Measurements from ENCODE around the gene NOL4L. TPM values are rescaled to one million over a fixed set of nuclear protein-coding genes. Genes with fewer than 3 reads are reported as not detected.
A peak's percentile ranks its signal among the peaks of the same experiment; 100 is the strongest.

NOL4L gene
- total RNA-seq, 2 experiments from 2014 or later: 21.8 to 22.1 TPM

DNA sequence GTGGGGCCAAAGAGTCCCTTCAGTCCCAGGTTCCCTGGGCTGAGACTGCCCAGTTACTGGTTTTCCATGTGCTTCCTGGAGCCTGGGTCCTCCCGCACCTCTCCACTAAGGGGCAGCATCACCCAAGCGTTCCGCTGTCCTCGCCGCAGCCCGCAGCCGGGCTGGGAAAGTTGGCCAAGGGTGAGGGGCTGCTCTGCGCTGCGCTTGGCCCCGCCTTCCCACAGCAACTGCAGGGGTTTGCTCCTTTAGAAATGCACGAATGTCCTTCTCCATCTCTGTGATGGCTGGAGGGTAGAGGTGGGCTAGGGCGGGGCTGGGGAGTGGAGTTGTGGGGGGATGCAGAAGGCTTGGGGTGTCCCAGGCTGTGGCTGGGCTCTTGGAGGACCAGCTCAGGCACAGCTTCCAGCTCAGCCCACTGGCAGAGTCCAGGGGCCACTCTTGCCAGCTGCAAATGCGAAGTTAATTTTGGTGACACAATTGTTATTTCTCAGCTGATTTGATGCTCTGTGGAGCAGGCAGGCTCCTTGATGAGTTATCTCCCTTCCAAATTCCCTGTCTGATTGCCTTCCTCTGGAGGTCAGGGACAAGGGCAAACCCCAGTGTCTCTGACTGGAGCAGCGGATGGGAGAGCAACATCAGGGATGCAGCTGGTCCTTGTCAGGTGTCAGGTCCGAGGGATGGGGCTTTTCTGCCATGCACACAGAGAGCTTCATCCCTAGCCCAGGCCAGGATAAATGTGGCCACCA is 63.2 kb downstream of the NOL4L start:
- no peaks in the 10 kb centered on the region for H3K27me3 Mint-ChIP-seq
- H3K4me3 Mint-ChIP-seq: no peak overlapping the region
- no peaks in the 10 kb centered on the region for H3K9me3 Mint-ChIP-seq
- POLR2A ChIA-PET: interaction anchor here (0.9 kb wide), 1 partner anchor 18 kb away, joined by 3 read pairs; no protein-coding TSS in a partner anchor
- CTCF ChIA-PET: interaction anchor here (0.5 to 12.7 kb wide), 28 partner anchors 11 to 670 kb away, joined by 3 to 341 read pairs (median 4); partner anchors contain the start of genes C20orf203, COMMD7 and NOL4L
- H3K4me1 Mint-ChIP-seq (ENCODE audit: low read depth): peaks cover 47% of the 10 kb centered on the region
- H3K36me3 Mint-ChIP-seq: peaks cover 2% of the 10 kb centered on the region
- peak overlapping the region; percentile 58 for H3K27ac Mint-ChIP-seq
- DNase-seq: peak; percentile 78
- intact Hi-C loops (cut with micrococcal nuclease): loop anchor here (1.0 to 2.0 kb wide), 2 partner anchors 19 to 131 kb away; no protein-coding TSS in a partner anchor

DNA sequence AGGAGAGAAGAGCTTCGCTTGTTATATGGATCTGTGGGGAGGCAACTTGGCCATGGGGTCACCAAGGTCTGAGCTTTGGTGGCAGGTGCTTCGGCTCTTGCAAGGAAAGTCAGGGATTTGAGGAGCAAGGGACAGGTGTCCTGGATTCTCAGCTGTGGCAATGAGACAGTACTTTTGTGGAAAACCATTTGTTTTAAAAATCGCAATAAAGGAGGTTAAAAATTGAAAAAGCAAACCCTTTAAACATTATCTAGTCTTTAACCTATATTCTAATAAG is 64.3 kb downstream of the NOL4L start:
- intact Hi-C loops (cut with micrococcal nuclease): loop anchor here (1.0 kb wide), 1 partner anchor 132 kb away; no protein-coding TSS in a partner anchor
- Mint-ChIP-seq H3K4me3 (no peak overlapping the region), H3K9me3 (no peaks in the 10 kb centered on the region), H3K36me3 (peaks cover 2% of the 10 kb centered on the region), H3K4me1 (ENCODE audit: low read depth) (peaks cover 41% of the 10 kb centered on the region), H3K27ac (no peak overlapping the region), H3K27me3 (no peaks in the 10 kb centered on the region)
- DNase-seq: no peak
- ChIA-PET CTCF (interaction anchor here (0.6 to 12.7 kb wide), 14 partner anchors 10 to 348 kb away, joined by 3 to 341 read pairs (median 3); partner anchors contain the start of gene C20orf203), POLR2A (no interaction called here)

DNA sequence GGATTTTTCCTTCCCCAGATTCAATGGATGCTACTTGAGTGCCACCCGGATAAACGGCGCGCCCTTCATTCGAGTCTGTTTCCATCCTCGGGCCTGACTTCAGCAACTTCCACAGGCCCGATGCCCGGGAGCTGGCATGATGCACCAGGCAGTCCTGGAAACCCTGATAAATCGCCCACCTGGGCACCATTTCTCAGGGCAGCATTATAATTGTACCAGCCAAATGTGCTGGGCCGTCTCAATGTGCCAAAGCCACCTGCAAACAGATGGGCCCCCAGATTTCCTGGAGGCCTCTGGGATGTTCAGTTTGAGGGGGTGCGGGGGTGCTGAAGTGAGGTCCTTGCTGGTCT is 65.8 kb downstream of the NOL4L start:
- Mint-ChIP-seq H3K27ac (no peak overlapping the region), H3K27me3 (no peaks in the 10 kb centered on the region), H3K36me3 (peaks cover 4% of the 10 kb centered on the region), H3K4me3 (no peak overlapping the region), H3K4me1 (ENCODE audit: low read depth) (peaks cover 45% of the 10 kb centered on the region), H3K9me3 (no peaks in the 10 kb centered on the region)
- no peak for DNase-seq
- POLR2A ChIA-PET: no interaction called here
- intact Hi-C loops (cut with micrococcal nuclease): no loop called here
- CTCF ChIA-PET: interaction anchor here (12.7 kb wide), 1 partner anchor 134 kb away, joined by 341 read pairs; no protein-coding TSS in a partner anchor

DNA sequence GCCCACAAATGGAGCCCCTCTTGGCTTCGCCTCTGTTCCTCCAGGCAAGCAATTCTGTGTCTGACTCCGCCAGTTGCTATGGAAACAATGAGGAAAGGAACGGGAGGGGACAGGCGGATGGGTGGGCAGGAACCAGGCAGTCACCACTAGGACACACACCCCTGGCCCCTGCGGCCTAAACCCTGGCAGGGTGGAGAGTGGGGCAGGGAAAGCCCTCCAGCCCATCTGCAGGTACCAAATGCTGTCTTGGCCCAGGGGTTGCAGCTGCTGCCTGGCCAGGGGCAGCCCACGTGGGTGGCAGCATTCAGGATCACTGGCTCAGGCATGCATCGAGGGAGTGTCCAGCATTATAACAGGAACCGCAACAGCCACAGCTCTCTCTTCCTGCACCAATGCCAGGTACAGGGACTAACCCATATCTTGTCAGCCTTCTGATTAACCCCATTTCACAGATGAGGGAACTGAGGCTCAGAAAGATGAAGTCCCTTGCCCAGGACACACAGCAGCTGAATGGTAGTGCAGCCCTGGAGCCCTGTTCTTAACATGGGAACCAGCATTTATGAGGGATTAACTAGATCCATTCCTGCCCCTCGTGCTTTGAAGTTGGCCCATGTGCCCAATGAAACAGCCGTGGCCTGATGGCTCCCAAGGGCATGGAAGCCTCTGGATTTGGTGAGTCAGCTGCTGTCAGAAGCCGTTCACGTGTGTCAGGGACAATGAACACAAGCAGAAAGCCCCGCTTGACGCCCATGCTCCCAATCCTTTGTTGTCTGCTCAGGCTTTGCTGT is 66.3 kb downstream of the NOL4L start:
- peaks cover 4% of the 10 kb centered on the region for H3K36me3 Mint-ChIP-seq
- no peak overlapping the region for H3K27ac Mint-ChIP-seq
- no peaks in the 10 kb centered on the region for H3K27me3 Mint-ChIP-seq
- intact Hi-C loops (cut with micrococcal nuclease): no loop called here
- CTCF ChIA-PET: interaction anchor here (4.6 to 12.7 kb wide), 2 partner anchors 134 to 135 kb away, joined by 28 to 341 read pairs; no protein-coding TSS in a partner anchor
- DNase-seq: no peak
- no peak overlapping the region for H3K4me3 Mint-ChIP-seq
- POLR2A ChIA-PET: no interaction called here
- no peaks in the 10 kb centered on the region for H3K9me3 Mint-ChIP-seq
- peaks cover 42% of the 10 kb centered on the region for H3K4me1 Mint-ChIP-seq (ENCODE audit: low read depth)

DNA sequence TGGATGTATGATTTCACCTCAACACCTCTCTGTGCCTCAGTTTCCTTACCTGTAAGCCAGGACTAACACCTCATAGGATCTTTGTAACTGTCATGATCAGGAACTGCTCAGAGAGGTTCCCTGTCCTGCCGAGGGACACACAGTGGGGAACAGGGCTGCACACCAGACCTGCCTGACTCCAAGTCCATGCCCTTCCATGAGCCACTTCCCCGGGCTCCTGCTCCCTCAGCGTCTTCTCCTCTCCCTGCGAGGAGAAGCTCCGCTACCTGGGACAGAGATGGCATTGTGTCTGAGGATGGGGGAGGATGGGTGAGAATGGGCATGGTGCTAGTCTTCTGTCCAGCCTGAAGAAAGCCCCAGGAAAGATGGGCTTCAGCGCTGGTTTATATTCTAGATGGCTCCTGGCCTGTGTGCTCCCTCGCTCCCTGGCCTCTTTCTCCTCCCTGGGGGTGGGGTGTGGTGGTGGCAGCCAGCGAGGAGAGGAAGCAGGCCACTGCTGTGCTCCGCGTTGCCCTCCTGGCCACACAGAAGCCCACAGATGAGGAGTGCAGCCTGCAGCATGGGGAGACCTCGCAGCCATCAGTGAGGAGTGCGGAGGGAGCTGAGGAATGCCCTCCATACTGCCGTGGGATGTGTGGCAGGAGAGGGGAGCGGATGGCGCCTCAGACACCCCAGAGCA is 67.1 kb downstream of the NOL4L start:
- DNase-seq: no peak
- intact Hi-C loops (cut with micrococcal nuclease): no loop called here
- ChIA-PET POLR2A (no interaction called here), CTCF (interaction anchor here (1.5 to 4.6 kb wide), 2 partner anchors 135 to 261 kb away, joined by 3 to 28 read pairs; no protein-coding TSS in a partner anchor)
- Mint-ChIP-seq H3K4me1 (ENCODE audit: low read depth) (peaks cover 42% of the 10 kb centered on the region), H3K9me3 (no peaks in the 10 kb centered on the region), H3K36me3 (peaks cover 4% of the 10 kb centered on the region), H3K27me3 (no peaks in the 10 kb centered on the region), H3K27ac (no peak overlapping the region), H3K4me3 (no peak overlapping the region)

DNA sequence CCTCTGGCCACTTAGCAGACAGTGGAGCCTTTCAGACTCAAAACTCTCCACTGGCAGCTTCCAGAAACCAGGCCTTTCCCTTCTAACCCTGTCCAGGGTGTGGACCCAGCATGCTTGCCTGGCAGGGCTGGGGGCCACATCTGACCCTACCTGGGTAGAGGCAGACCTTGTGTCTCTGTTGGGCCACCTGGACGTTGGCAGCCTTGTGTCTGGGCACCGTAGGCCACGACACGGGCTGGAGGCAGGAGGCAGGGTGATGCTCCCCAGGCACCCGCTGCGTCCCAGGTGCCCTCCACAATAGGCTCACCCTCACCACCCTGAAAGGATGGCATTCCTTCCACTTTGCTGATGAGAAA is 67.6 kb downstream of the NOL4L start:
- no peak for DNase-seq
- peaks cover 41% of the 10 kb centered on the region for H3K4me1 Mint-ChIP-seq (ENCODE audit: low read depth)
- H3K36me3 Mint-ChIP-seq: peaks cover 4% of the 10 kb centered on the region
- no peak overlapping the region for H3K27ac Mint-ChIP-seq
- intact Hi-C loops (cut with micrococcal nuclease): no loop called here
- ChIA-PET POLR2A (no interaction called here), CTCF (interaction anchor here (1.5 to 4.6 kb wide), 2 partner anchors 136 to 261 kb away, joined by 3 to 28 read pairs; no protein-coding TSS in a partner anchor)
- H3K27me3 Mint-ChIP-seq: no peaks in the 10 kb centered on the region
- no peaks in the 10 kb centered on the region for H3K9me3 Mint-ChIP-seq
- H3K4me3 Mint-ChIP-seq: no peak overlapping the region

DNA sequence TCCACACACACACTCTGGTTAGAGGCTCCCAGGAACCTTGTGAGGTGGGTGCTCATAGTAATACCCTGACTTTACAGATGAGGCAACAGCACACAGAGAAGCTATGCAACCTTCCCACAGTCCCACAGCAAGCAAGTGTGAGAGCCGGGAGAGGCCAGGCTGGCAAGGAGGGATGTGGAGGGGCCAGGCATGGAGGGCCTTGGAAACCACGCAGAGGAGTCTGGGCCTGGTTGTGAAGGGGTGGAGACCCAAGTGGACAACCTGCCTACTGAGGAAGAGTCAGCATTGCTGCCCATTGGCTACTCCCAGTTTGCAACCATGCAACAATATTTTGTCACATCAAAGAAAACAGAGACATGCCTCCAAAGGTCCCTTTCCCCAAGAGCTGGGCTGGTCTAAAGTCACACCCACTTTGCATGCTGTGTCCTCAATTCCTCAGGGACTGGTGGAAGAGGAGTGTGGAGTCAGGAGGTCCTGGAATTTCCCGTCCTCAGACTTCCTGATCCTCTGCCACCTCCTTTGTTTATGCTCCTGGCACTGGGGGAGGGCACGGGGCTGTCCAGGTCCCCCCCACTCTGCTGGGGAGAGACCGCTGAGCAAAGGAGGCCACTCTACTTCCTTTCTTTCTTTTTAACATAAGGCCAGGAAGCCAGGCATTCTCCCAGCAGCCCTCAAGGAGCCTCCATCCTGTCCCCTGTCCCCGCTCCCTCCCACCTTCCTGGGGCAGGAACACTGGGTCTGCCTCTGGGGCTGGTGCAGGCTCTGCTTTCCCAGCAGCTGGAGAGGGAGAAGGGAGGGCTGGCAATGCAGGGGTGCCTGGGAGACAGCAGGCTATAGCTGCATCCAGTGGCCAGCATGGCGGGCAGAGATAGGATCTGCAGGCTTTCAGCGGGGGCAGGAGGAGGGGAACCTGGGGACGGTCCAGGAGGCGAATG is 68.3 kb downstream of the NOL4L start:
- ChIA-PET CTCF (interaction anchor here (1.5 to 4.6 kb wide), 2 partner anchors 136 to 262 kb away, joined by 3 to 28 read pairs; no protein-coding TSS in a partner anchor), POLR2A (no interaction called here)
- intact Hi-C loops (cut with micrococcal nuclease): no loop called here
- peaks cover 4% of the 10 kb centered on the region for H3K36me3 Mint-ChIP-seq
- H3K27me3 Mint-ChIP-seq: no peaks in the 10 kb centered on the region
- H3K27ac Mint-ChIP-seq: no peak overlapping the region
- H3K9me3 Mint-ChIP-seq: no peaks in the 10 kb centered on the region
- DNase-seq: no peak
- no peak overlapping the region for H3K4me3 Mint-ChIP-seq
- peaks cover 40% of the 10 kb centered on the region for H3K4me1 Mint-ChIP-seq (ENCODE audit: low read depth)

DNA sequence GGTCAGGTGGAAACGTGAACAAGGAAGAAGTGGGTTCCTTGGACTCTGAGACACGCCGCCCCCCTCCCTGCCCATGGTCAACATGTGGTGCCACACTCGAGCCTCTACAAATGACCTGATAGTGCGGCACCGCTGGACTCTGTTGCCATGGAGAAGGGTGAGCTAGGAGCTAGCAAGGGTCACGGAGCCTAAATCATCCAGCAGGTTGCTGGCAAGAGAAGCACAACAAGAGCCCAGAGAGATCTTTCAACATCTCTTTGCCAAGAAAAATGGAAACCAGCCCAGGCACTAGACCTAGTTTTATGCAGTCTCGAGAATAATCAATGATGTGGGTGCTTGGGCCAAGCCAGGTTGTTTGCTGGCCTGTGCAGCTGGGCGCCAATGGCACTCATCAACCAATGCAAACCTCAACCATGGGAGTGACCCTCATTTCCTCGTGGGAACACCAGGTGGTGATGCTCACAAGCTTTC is 69.5 kb downstream of the NOL4L start:
- Mint-ChIP-seq H3K36me3 (peaks cover 4% of the 10 kb centered on the region), H3K27me3 (no peaks in the 10 kb centered on the region), H3K27ac (no peak overlapping the region), H3K4me3 (no peak overlapping the region), H3K4me1 (ENCODE audit: low read depth) (peaks cover 47% of the 10 kb centered on the region), H3K9me3 (no peaks in the 10 kb centered on the region)
- CTCF ChIA-PET: interaction anchor here (1.5 to 4.6 kb wide), 2 partner anchors 30 to 138 kb away, joined by 4 to 28 read pairs; no protein-coding TSS in a partner anchor
- no peak for DNase-seq
- intact Hi-C loops (cut with micrococcal nuclease): no loop called here
- POLR2A ChIA-PET: no interaction called here

DNA sequence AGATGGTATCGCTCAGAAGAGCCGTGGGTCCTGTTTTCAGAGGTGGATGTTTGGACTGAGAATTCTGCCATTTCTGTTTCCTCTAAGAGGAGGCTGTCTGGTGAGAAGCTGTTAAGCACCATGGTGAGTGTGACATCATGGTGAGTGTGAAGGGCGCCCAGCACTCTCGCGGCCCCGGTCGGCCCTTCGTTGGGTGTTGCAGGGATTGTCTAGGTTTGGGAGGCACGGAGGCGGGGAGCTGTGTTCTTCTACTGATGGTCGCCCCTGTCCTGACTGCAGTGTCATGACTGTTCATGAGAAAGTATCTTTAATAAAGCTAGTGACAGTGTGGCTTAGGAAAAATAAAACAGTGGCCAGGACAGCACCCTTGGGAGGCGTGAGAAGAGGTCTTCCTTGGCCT is 70.4 kb downstream of the NOL4L start:
- H3K36me3 Mint-ChIP-seq: peaks cover 2% of the 10 kb centered on the region
- no peak overlapping the region for H3K4me3 Mint-ChIP-seq
- POLR2A ChIA-PET: no interaction called here
- no peaks in the 10 kb centered on the region for H3K9me3 Mint-ChIP-seq
- no peak for DNase-seq
- CTCF ChIA-PET: interaction anchor here (1.3 to 4.6 kb wide), 4 partner anchors 9 to 264 kb away, joined by 4 to 28 read pairs (median 5); no protein-coding TSS in a partner anchor
- intact Hi-C loops (cut with micrococcal nuclease): no loop called here
- peaks cover 56% of the 10 kb centered on the region for H3K4me1 Mint-ChIP-seq (ENCODE audit: low read depth)
- H3K27me3 Mint-ChIP-seq: no peaks in the 10 kb centered on the region
- peak overlapping the region; percentile 54 for H3K27ac Mint-ChIP-seq

DNA sequence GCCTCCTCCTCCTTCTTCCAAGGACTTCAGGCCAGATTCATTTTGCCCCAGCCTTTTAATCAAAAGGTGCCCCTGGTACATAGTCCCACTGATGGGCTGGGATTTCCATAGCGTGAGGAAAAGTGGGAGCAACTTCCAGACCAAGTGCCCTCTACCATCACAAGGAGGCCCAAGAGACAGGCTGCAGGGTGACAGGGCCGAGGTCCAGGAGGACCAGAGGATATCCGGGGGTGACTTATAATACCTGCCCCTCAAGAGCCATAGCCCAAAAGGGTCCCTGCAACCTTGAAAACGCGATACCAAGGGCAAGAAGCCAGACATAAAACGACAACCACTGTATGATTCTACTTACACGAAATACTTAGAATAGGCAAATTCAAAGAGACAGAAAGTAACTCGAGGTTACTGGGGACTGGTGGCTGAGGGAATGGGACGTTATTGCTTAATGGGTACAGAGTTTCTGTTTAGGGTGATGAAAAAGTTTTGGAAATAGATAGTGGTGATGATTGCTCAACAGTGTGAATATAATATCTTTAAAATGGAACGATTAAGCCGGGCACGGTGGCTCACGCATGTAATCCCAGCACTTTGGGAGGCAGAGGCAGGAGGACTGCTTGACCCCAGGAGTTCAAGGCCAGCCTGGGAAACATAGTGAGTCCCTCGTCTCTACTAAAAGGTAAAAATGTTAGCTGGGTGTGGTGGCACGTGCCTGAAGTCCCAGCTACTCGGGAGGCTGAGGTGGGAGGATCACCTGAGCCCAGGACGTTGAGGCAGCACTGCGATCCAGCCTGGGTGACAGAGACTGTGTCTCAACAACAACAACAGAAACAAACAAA is 71.9 kb downstream of the NOL4L start:
- Mint-ChIP-seq H3K27me3 (no peaks in the 10 kb centered on the region), H3K4me1 (ENCODE audit: low read depth) (peaks cover 68% of the 10 kb centered on the region), H3K4me3 (no peak overlapping the region), H3K27ac (peak overlapping the region; percentile 2), H3K36me3 (peaks cover 2% of the 10 kb centered on the region), H3K9me3 (no peaks in the 10 kb centered on the region)
- no peak for DNase-seq
- CTCF ChIA-PET: interaction anchor here (0.6 to 1.7 kb wide), 2 partner anchors 10 to 141 kb away, joined by 3 to 6 read pairs; no protein-coding TSS in a partner anchor
- POLR2A ChIA-PET: no interaction called here
- intact Hi-C loops (cut with micrococcal nuclease): no loop called here

Data from activated CD4-positive, alpha-beta memory T cell treated with anti-CD3 and anti-CD28 coated beads for 36 hours (primary cell).